NT2/D1 (cell line): Measurements from ENCODE around the gene RERE.

Source experiments
- YY1 ChIP-seq: IDR thresholded peaks from 2 replicates; pipeline ENCODE4 v1.6.1; 2011; ENCODE audit not compliant: insufficient read length, insufficient read depth
- ZNF274 ChIP-seq: IDR thresholded peaks from 2 replicates; pipeline ENCODE4 v1.6.1; 2011; ENCODE audit warnings: mild to moderate bottlenecking, low read depth, low read length

- TF ChIP-seq YY1 (no peak), ZNF274 (no peak)
These were observed 348.7 kb downstream of the RERE start for GRCh38 chr1:8468751-8469150.
